K562 (cell line): ENCODE data around the gene LRRTM4. TPM values are rescaled to one million over a fixed set of nuclear protein-coding genes. Genes with fewer than 3 reads are reported as not detected.

Source experiments
- ATAC-seq: fragments of 200-7000 bp; cut with Tn5 transposase; 3 replicates; pipeline ENCODE4 v1.9.1; 2020; ENCODE audit warnings: moderate library complexity
- BruUV-seq: library from RNA; stranded (reverse); fragments of 400-500 nt; replicated peaks from 2 replicates; lab custom pipeline; 2021; lab: Mats Ljungman, UMichigan
- CTCF ChIA-PET: fragments of 300-600 bp; formaldehyde crosslinking; extraction: SDS; loops from one replicate; lab custom pipeline; 2021; ENCODE audit warnings: low intra/inter-chr PET ratio; lab: Yijun Ruan, JAX
- POLR2A ChIA-PET: fragments of 300-600, 350-650 bp; sonication (Branson Sonifier 250); formaldehyde crosslinking; extraction: SDS; loops from one replicate; lab custom pipeline; 2021; ENCODE audit warnings: antibody characterized with exemption, inconsistent platforms; lab: Yijun Ruan, JAX
- DNase-seq, 4 experiments: peaks; one replicate each; pipeline versions ENCODE4 v3.0.0 to v3.0.0-alpha.2; 2011 to 2018; ENCODE audit warnings: low spot score in 3 of 4, mixed read lengths in 3 of 4; ENCODE audit errors: extremely low read depth in 1 of 4
- FAIRE-seq: peaks from 2 replicates; lab custom pipeline; 2011; peaks lifted over from hg19 to GRCh38; lab: Jason Lieb, UNC
- H2AFZ ChIP-seq: 2 replicates; pipeline ENCODE4 v1.6.0; 2011; ENCODE audit warnings: low read depth, low read length, control low read depth, inconsistent platforms
- H3K27ac ChIP-seq: fragments of 200-600 bp; 3 replicates; pipeline ENCODE4 v1.8.0; 2011; ENCODE audit warnings: low read depth, mild to moderate bottlenecking, control low read depth, inconsistent platforms, low read length, moderate library complexity, mixed read lengths; ENCODE audit errors: extremely low read depth
- H3K27me3 ChIP-seq, 2 experiments: fragments of 300-600 bp in 1 of 2; 2 replicates in 1 of 2; 3 replicates in 1 of 2; pipeline versions ENCODE4 v1.6.0 to v1.8.0; 2011; ENCODE audit warnings: inconsistent platforms in 2 of 2, low read length in 2 of 2, mild to moderate bottlenecking in 1 of 2, mixed read lengths in 1 of 2, moderate library complexity in 1 of 2; ENCODE audit not compliant: control insufficient read depth in 2 of 2, insufficient read depth in 2 of 2
- H3K36me3 ChIP-seq: fragments of 300-600 bp; 3 replicates; pipeline ENCODE4 v1.8.0; 2011; ENCODE audit warnings: mild to moderate bottlenecking, low read length, inconsistent platforms; ENCODE audit not compliant: control insufficient read depth, insufficient read depth
- H3K4me1 ChIP-seq, 2 experiments: fragments of 200-600 bp in 1 of 2; replicated peaks in 1 of 2; 2 replicates in 1 of 2; 3 replicates in 1 of 2; pipeline versions ENCODE4 v1.5.1 to v1.8.0; 2011; ENCODE audit warnings: inconsistent platforms in 2 of 2, low read length in 2 of 2, mild to moderate bottlenecking in 1 of 2, mixed read lengths in 1 of 2, moderate library complexity in 1 of 2; ENCODE audit not compliant: control insufficient read depth in 2 of 2, insufficient read depth in 2 of 2
- H3K4me2 ChIP-seq: 2 replicates; pipeline ENCODE4 v1.6.1; 2011; ENCODE audit warnings: low read length, control low read depth, inconsistent platforms, mixed read lengths; ENCODE audit not compliant: insufficient read depth
- H3K4me3 ChIP-seq: fragments of 200-600 bp; sonication (generic), shearing (Covaris generic); 2 replicates; pipeline ENCODE4 v1.5.1; 2016; ENCODE audit warnings: control low read depth, inconsistent platforms
- H3K79me2 ChIP-seq: fragments of 200-600 bp; 3 replicates; pipeline ENCODE4 v1.8.0; 2011; ENCODE audit warnings: low read length, inconsistent platforms; ENCODE audit not compliant: control insufficient read depth, insufficient read depth
- H3K9ac ChIP-seq, 2 experiments: 2 replicates each; pipeline versions ENCODE4 v1.6.0 to v1.6.1; 2011; ENCODE audit warnings: low read depth in 2 of 2, low read length in 2 of 2, control low read depth in 1 of 2, inconsistent platforms in 1 of 2, mild to moderate bottlenecking in 1 of 2, mixed read lengths in 1 of 2; ENCODE audit not compliant: insufficient read depth in 1 of 2
- H3K9me1 ChIP-seq: one replicate; pipeline ENCODE4 v1.6.0; 2011; ENCODE audit warnings: inconsistent platforms, mild to moderate bottlenecking, low read length, moderate library complexity; ENCODE audit not compliant: control insufficient read depth, insufficient read depth
- H3K9me3 ChIP-seq: replicated peaks from 2 replicates; pipeline ENCODE4 v1.5.1; 2011; ENCODE audit warnings: low read depth, low read length, inconsistent platforms; ENCODE audit not compliant: control insufficient read depth, insufficient read depth
- H4K20me1 ChIP-seq: replicated peaks from 2 replicates; pipeline ENCODE4 v1.6.1; 2011; ENCODE audit warnings: low read length, inconsistent platforms, mixed read lengths; ENCODE audit not compliant: control insufficient read depth, insufficient read depth
- CEBPG ChIP-seq, 3 experiments: fragments of 200-800 bp in 1 of 3; sonication (Bioruptor generic) in 1 of 3; sonication (generic) in 1 of 3; formaldehyde crosslinking in 1 of 3; IDR thresholded peaks in 2 of 3; conservative IDR thresholded peaks in 1 of 3; 2 replicates each; pipeline versions ENCODE4 v1.6.1 to v1.8.0; 2016 to 2022; ENCODE audit warnings: missing compliant biosample characterization in 2 of 3, missing genetic modification characterization in 2 of 3, mild to moderate bottlenecking in 1 of 3, missing genetic modification reagents in 1 of 3
- CTBP1 ChIP-seq: fragments of 450-650 bp; IDR thresholded peaks from 2 replicates; pipeline ENCODE4 v1.6.1; 2016; ENCODE audit warnings: borderline replicate concordance
- ELF1 ChIP-seq: fragments of 200-800 bp; sonication (Bioruptor generic); IDR thresholded peaks from 2 replicates; pipeline ENCODE4 v1.6.1; 2016; ENCODE audit warnings: missing genetic modification characterization, missing compliant biosample characterization
- GTF2E2 ChIP-seq: fragments of 200-800 bp; sonication (Bioruptor generic); IDR thresholded peaks from 2 replicates; pipeline ENCODE4 v1.6.1; 2016; ENCODE audit warnings: missing genetic modification characterization, missing compliant biosample characterization
- PCBP2 ChIP-seq: fragments of 200-400 bp; formaldehyde crosslinking; IDR thresholded peaks from 2 replicates; pipeline ENCODE4 v1.6.1; 2018; ENCODE audit warnings: low read length, low read depth, mild to moderate bottlenecking, moderate library complexity; ENCODE audit not compliant: poor library complexity, severe bottlenecking
- RHOXF2B ChIP-seq: fragments of 250-450 bp; sonication (Bioruptor Pico); conservative IDR thresholded peaks from 2 replicates; pipeline ENCODE4 v1.5.1; 2021
- ZFP1 ChIP-seq: fragments of 450-650 bp; formaldehyde crosslinking; IDR thresholded peaks from 2 replicates; pipeline ENCODE4 v1.4.0; 2020; ENCODE audit warnings: mild to moderate bottlenecking, mixed read lengths
- ZNF134 ChIP-seq: fragments of 250-450 bp; sonication (Bioruptor Pico); conservative IDR thresholded peaks from 2 replicates; pipeline ENCODE4 v1.4.0; 2020
- WGBS: fragments of 100-300 bp; shearing (Covaris generic); methylation state at CpG from one replicate; pipeline ENCODE4 v1.1.6; 2016; ENCODE audit warnings: low coverage, mixed read lengths; ENCODE audit not compliant: insufficient coverage; ENCODE audit errors: missing lambda C conversion rate; 5-methylcytosine and 5-hydroxymethylcytosine counted together
- in situ Hi-C: fragments of 300-500 bp; cut with MboI; formaldehyde crosslinking; loops from 4 replicates; pipeline ENCODE4 v1.15.0; 2018; ENCODE audit warnings: inconsistent platforms, mixed read lengths
- intact Hi-C: fragments of 100-400 bp; cut with micrococcal nuclease; formaldehyde crosslinking; loops from 2 replicates; pipeline ENCODE4 v1.14.2; 2022
- polyA plus RNA-seq, 8 experiments: library from polyadenylated mRNA; depleted of rRNA in 4 of 8; stranded (reverse) in 5 of 8; unstranded in 3 of 8; fragments of >200 nt; fragmentation: Nextera tagmentation in 2 of 8; fragmentation: Illumina TruSeq in 1 of 8; extraction: Ambion mirVana in 2 of 8; extraction: Trizol in 1 of 8; gene quantifications; 2 replicates each; pipeline versions ENCODE4 v1.2.1 to v1.2.3, GENCODE V29; 2011 to 2014; ENCODE audit warnings: inconsistent platforms in 1 of 8, missing spikeins in 1 of 8
- total RNA-seq, 7 experiments: library from RNA; depleted of rRNA in 6 of 7; stranded (reverse); fragments of >200 nt in 6 of 7; fragmentation: Illumina TruSeq in 2 of 7; extraction: Trizol in 2 of 7; gene quantifications; 2 replicates each; pipeline versions ENCODE4 v1.2.1 to v1.2.3, GENCODE V29; 2011 to 2021; ENCODE audit warnings: low replicate concordance in 1 of 7
- TF ChIP-seq, protein P1 (sequence below): fragments of 250-450 bp; sonication (Bioruptor Pico); IDR thresholded peaks from 2 replicates; pipeline ENCODE4 v1.8.0; 2022; ENCODE audit warnings: inconsistent platforms, mild to moderate bottlenecking, moderate library complexity, borderline replicate concordance

LRRTM4 gene
- total and polyA plus RNA-seq, 9 of the 15 experiments (the other 6 are each of a cell fraction or from before 2014, with no cell fraction given) = 0.04 TPM; not detected in 6

DNA sequence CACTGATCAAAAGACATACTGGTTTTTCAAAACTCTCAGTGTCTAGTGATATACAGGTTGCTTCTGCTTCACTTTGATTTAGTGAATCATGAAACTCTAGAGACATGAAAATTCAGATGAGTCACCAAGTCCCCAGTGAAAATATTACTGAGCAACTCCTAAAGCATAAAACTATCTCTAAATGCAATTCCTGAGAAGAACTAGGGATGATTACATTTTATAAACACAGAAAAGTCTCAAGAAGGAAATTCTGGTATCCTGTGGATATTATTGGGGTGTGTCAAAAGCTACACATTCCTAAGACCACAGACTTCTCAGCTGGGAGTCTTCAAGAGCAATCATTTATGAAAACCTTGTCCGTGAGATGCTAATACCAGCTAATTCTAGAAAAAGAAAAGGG is 9.7 kb downstream of the LRRTM4 start:
- CTCF ChIA-PET = no interaction called here
- no peak for ATAC-seq

GRCh38 chr2:77508511-77508910 is 13.7 kb downstream of the LRRTM4 start:
- in situ Hi-C loops (no loop called here), intact Hi-C loops (no loop called here)
- no peak overlapping the region for H3K27ac ChIP-seq
- DNase-seq (no peak), FAIRE-seq (no peak), ATAC-seq (no peak)
- no peaks in the 10 kb centered on the region for H3K27me3 ChIP-seq
- no peaks in the 10 kb centered on the region for H3K79me2 ChIP-seq
- ChIA-PET CTCF (no interaction called here), POLR2A (no interaction called here)
- BruUV-seq = no TSS peak
- H3K4me3 ChIP-seq = no peak overlapping the region
- no peaks in the 10 kb centered on the region for H4K20me1 ChIP-seq
- TF ChIP-seq RHOXF2B (CRISPR knock-in tag) (no peak), ELF1 (no peak), CEBPG (CRISPR knock-in tag; IDR thresholded peaks at IDR 0.05) (no peak), CEBPG (tag; conservative IDR thresholded peaks at IDR 0.05 in 1 of 2, IDR thresholded peaks at IDR 0.05 in 1 of 2) (peak in 1 of 2 experiments; percentile 81; a peak in 2 of 4 replicates)
- H3K36me3 ChIP-seq = no peaks in the 10 kb centered on the region
- no peak overlapping the region for H3K4me2 ChIP-seq
- H3K9me1 ChIP-seq = no peaks in the 10 kb centered on the region
- 0% methylated on average over 1 of the region's 1 CpG for WGBS
- H3K4me1 ChIP-seq = no peaks in the 10 kb centered on the region
- no peak overlapping the region for H2AFZ ChIP-seq
- H3K9me3 ChIP-seq = no peaks in the 10 kb centered on the region
- H3K9ac ChIP-seq = no peak overlapping the region

More for the DNA sequence above, 9.7 kb downstream of the LRRTM4 start:
- Histone ChIP-seq H4K20me1 (no peaks in the 10 kb centered on the region), H3K4me3 (no peak overlapping the region), H3K27ac (no peak overlapping the region), H3K9me1 (no peaks in the 10 kb centered on the region), H3K4me1 (no peaks in the 10 kb centered on the region), H2AFZ (no peak overlapping the region), H3K79me2 (no peaks in the 10 kb centered on the region), H3K36me3 (no peaks in the 10 kb centered on the region), H3K9ac (no peak overlapping the region), H3K27me3 (no peaks in the 10 kb centered on the region)
- POLR2A ChIA-PET = no interaction called here
- WGBS = 7% methylated on average over 1 of the region's 1 CpG
- in situ Hi-C loops = no loop called here
- BruUV-seq = no TSS peak
- FAIRE-seq (no peak), DNase-seq (no peak)
- TF ChIP-seq GTF2E2 (tag) = no peak
- TF ChIP-seq, protein P1, sequence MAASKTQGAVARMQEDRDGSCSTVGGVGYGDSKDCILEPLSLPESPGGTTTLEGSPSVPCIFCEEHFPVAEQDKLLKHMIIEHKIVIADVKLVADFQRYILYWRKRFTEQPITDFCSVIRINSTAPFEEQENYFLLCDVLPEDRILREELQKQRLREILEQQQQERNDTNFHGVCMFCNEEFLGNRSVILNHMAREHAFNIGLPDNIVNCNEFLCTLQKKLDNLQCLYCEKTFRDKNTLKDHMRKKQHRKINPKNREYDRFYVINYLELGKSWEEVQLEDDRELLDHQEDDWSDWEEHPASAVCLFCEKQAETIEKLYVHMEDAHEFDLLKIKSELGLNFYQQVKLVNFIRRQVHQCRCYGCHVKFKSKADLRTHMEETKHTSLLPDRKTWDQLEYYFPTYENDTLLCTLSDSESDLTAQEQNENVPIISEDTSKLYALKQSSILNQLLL (CRISPR knock-in tag) = no peak
- TF ChIP-seq PCBP2 = no peak
- TF ChIP-seq ZFP1 (CRISPR knock-in tag) = no peak
- TF ChIP-seq CTBP1 = no peak
- TF ChIP-seq ZNF134 (CRISPR knock-in tag) = no peak
- TF ChIP-seq, all 486 proteins: peak for 0
- Histone ChIP-seq H3K4me2 (no peak overlapping the region), H3K9me3 (0 out of 2 replicates have a peak, but pooled peaks cover 2% of the 10 kb centered on the region)
- intact Hi-C loops = no loop called here
